HG03280 (cell line): ENCODE measurements around the gene ALAS2.
"Not testable (repeated sequence)": the region's sequence is repeated elsewhere in the genome, so short reads cannot be mapped to it uniquely, and the experiment has no call there.

ENCODE experiments used
- ATAC-seq: cut with Tn5 transposase; IDR thresholded peaks from one replicate; pipeline ENCODE4 v1.9.1; 2021; ENCODE audit warnings: mild to moderate bottlenecking, moderate library complexity; ENCODE audit not compliant: unreplicated experiment

The ALAS2 gene

GRCh38 chrX:55030271-55031205 is at the start of gene ALAS2:
Gene ALAS2 (minus strand): TSS chrX:55030977. CDS start chrX:55026000, 4,977 bp downstream.
- no peak for ATAC-seq

GRCh38 chrX:55074851-55075467 is 44.2 kb upstream of the ALAS2 start, which contains the start of gene PAGE2B:
Gene PAGE2B (plus strand): TSS chrX:55075030. CDS start chrX:55076042, 1,012 bp downstream.
- ATAC-seq = no peak

- no peak for ATAC-seq
These were observed 41.5 kb upstream of the ALAS2 start for GRCh38 chrX:55072286-55072685.

GRCh38 chrX:55067180-55067579 is 36.4 kb upstream of the ALAS2 start:
- ATAC-seq = not testable (repeated sequence)

- ATAC-seq = no peak
These were observed 27.0 kb upstream of the ALAS2 start for GRCh38 chrX:55057675-55058249.

GRCh38 chrX:55056820-55057674 is 26.3 kb upstream of the ALAS2 start:
- no peak for ATAC-seq

- ATAC-seq = not testable (repeated sequence)
These were observed 19.8 kb upstream of the ALAS2 start for GRCh38 chrX:55050599-55050998.

GRCh38 chrX:55041514-55041913 is 10.7 kb upstream of the ALAS2 start:
- ATAC-seq = no peak

- ATAC-seq = no peak
These were observed 8.7 kb upstream of the ALAS2 start for GRCh38 chrX:55039471-55039870.

- ATAC-seq = no peak
These were observed 2.7 kb upstream of the ALAS2 start for GRCh38 chrX:55033429-55033828.

GRCh38 chrX:55029291-55029690 is 1.5 kb downstream of the ALAS2 start:
- ATAC-seq = no peak

GRCh38 chrX:55028611-55029010 is 2.2 kb downstream of the ALAS2 start:
- no peak for ATAC-seq

GRCh38 chrX:55028040-55028439 is 2.7 kb downstream of the ALAS2 start:
- ATAC-seq = no peak

GRCh38 chrX:55026840-55027239 is 3.9 kb downstream of the ALAS2 start:
- no peak for ATAC-seq

- ATAC-seq = no peak
These were observed 4.6 kb downstream of the ALAS2 start for GRCh38 chrX:55026143-55026542.

GRCh38 chrX:55014897-55015299 is 15.9 kb downstream of the ALAS2 start:
- no peak for ATAC-seq

GRCh38 chrX:55011294-55011693 is 19.5 kb downstream of the ALAS2 start:
- ATAC-seq = no peak

GRCh38 chrX:55008571-55009358 is 22.0 kb downstream of the ALAS2 start:
- ATAC-seq = no peak

GRCh38 chrX:55007656-55008055 is 23.1 kb downstream of the ALAS2 start:
- no peak for ATAC-seq
